ENCODE data around the gene MTIF3.

Gene MTIF3

GRCh38 chr13:27449936-27450828 is at the start of gene MTIF3:
Gene MTIF3 (minus strand): TSS chr13:27450564. CDS start chr13:27440448, 10,116 bp downstream.
- DNase-seq = peak; percentile 95

GRCh38 chr13:27497563-27498230 is 47.3 kb upstream of the MTIF3 start:
- peak; percentile 45 for DNase-seq

- DNase-seq = no peak
Observed at GRCh38 chr13:27496536-27497273, 46.3 kb upstream of the MTIF3 start.

GRCh38 chr13:27496006-27496405 is 45.6 kb upstream of the MTIF3 start:
- DNase-seq = no peak

- DNase-seq = no peak
Observed at GRCh38 chr13:27495551-27495950, 45.2 kb upstream of the MTIF3 start.

- no peak for DNase-seq
Observed at GRCh38 chr13:27493981-27494380, 43.6 kb upstream of the MTIF3 start.

GRCh38 chr13:27489456-27489855 is 39.1 kb upstream of the MTIF3 start:
- DNase-seq = peak; percentile 35

- DNase-seq = no peak
Observed at GRCh38 chr13:27487776-27488175, 37.4 kb upstream of the MTIF3 start.

- no peak for DNase-seq
Observed at GRCh38 chr13:27483421-27483820, 33.1 kb upstream of the MTIF3 start.

- no peak for DNase-seq
Observed at GRCh38 chr13:27482983-27483382, 32.6 kb upstream of the MTIF3 start.

GRCh38 chr13:27481766-27482165 is 31.4 kb upstream of the MTIF3 start:
- DNase-seq = no peak

GRCh38 chr13:27476943-27477703 is 26.8 kb upstream of the MTIF3 start:
- no peak for DNase-seq

- DNase-seq = no peak
Observed at GRCh38 chr13:27474751-27475268, 24.4 kb upstream of the MTIF3 start.

- no peak for DNase-seq
Observed at GRCh38 chr13:27472941-27473340, 22.6 kb upstream of the MTIF3 start.

- DNase-seq = no peak
Observed at GRCh38 chr13:27472441-27472840, 22.1 kb upstream of the MTIF3 start.

GRCh38 chr13:27470075-27470820 is 19.9 kb upstream of the MTIF3 start:
- DNase-seq = no peak

GRCh38 chr13:27466513-27466912 is 16.1 kb upstream of the MTIF3 start:
- no peak for DNase-seq

GRCh38 chr13:27465611-27466010 is 15.2 kb upstream of the MTIF3 start:
- DNase-seq = no peak

- no peak for DNase-seq
Observed at GRCh38 chr13:27463500-27463899, 13.1 kb upstream of the MTIF3 start.

GRCh38 chr13:27461940-27462584 is 11.7 kb upstream of the MTIF3 start:
- DNase-seq = no peak

GRCh38 chr13:27455331-27455855 is 5.0 kb upstream of the MTIF3 start:
- no peak for DNase-seq

All from femur (tissue), 1 donor.